Measurements from ENCODE around the gene CDO1.

Gene CDO1

GRCh38 chr5:115816226-115817081 is at the start of gene CDO1:
TSS of gene CDO1 (minus strand) at chr5:115816659. CDS start at chr5:115816397, 262 bp downstream.
- no peak for DNase-seq

- DNase-seq = no peak
These were observed 42.9 kb upstream of the CDO1 start for GRCh38 chr5:115859378-115859777.

DNA sequence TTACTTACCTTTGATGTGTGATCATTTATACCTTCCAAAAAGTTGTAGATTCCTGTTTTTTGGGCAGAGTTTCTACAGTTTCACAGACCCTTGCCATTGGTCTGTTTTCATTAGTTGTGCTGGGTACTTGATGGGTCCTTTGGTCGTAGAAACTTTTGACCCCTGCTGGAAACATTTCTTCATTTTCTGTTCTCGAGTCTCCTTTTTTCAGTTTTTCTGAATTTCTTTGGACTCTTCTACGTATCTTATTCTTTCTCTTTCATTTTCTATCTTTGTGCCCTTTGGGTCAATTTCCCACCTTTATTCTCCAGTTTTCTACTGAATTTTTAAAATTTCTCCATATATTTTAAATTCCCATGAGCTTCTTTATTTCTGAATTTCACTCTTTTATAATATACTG is 41.9 kb upstream of the CDO1 start:
- no peak for DNase-seq

- DNase-seq = no peak
These were observed 41.3 kb upstream of the CDO1 start for GRCh38 chr5:115857626-115858349.

DNA sequence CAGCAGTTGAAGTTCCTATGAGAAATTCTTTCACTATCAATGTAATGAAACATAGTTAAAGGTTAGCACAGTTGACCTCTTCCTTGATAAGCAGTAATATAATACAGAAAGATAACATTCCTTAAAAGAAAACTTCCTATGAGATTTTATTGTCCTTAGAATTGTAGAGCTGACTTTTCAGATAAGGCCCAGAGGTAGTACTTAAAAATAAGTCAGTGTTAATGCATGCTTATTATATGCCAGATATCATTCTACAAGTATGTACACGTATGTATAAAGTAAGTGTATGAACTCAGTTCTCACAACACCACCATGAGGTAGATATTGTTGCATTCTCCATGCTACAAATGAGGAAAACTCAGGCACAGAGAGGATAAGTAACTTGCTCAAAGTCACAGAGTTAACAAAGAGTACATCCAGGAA is 40.6 kb upstream of the CDO1 start:
- no peak for DNase-seq

DNA sequence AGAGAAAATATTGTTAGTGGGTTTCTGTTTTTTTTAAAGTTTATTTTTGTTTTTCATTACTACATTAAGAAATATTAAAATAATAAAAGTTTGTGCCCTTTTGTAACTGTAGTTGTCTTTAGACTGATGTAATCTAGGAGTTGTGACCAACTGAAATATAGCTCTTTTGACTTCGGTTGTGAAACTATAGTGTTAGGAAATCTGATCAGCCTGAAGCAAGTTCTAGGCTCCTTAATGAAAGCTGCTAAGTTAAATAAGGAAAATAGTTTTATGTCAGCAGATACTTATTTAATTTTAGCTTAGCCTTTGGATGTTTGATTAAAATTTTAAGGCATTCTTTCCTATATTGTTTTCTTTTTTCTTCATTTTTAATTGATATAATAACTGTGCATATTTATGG is 39.5 kb upstream of the CDO1 start:
- DNase-seq = no peak

DNA sequence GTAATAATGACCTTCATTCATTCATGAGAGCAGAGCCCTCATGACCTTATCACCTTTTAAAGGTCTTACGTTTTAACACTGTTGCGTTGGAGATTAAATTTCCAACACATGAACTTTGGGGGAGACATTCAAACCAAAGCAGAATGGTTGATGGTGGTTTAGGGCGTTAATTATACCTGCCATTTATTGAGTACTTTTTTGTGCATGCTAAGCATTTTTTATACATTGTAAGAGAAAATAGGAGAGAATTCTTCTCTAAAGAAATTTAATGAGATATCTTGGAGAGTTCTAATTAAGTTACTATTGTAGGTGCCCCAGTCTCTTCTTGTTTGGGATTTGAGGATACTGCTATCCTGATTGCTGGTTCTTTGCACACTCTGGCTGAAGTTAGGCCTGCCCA is 37.7 kb upstream of the CDO1 start:
- DNase-seq = no peak

DNA sequence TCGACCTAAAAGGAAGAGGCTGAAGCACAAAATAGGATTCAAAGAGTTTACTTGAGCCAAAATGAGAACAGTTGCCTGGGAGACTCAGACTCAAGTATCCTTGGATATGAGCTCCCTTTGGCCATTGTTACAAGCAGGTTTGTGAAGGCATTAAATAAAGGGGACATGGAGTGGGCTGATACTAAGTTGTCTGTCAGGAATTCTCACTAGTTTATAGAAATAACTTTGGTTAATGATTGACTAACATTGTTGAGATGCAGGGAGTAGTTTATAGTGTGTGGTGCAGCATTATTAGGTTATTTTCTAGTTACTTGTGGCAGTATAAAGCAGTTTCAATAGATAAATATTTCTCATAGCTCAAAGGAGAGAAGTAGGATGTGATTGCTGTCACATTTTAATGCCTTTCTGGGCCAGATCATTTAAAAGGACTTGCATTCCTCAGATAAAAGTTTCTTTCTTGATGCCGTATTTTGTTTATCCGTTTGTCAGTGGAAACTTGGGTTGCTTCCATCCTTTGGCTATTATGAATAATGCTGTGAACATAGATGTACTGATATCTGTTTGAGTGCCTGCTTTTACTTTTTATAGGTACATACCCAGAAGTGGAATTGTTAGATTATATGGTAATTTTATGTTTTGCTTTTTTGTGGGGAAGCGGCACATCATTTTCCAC is 34.4 kb upstream of the CDO1 start:
- no peak for DNase-seq

GRCh38 chr5:115849258-115849798 is 32.9 kb upstream of the CDO1 start:
- no peak for DNase-seq

GRCh38 chr5:115847290-115847689 is 30.8 kb upstream of the CDO1 start:
- DNase-seq = no peak

- DNase-seq = no peak
These were observed 27.9 kb upstream of the CDO1 start for GRCh38 chr5:115844321-115844817.

DNA sequence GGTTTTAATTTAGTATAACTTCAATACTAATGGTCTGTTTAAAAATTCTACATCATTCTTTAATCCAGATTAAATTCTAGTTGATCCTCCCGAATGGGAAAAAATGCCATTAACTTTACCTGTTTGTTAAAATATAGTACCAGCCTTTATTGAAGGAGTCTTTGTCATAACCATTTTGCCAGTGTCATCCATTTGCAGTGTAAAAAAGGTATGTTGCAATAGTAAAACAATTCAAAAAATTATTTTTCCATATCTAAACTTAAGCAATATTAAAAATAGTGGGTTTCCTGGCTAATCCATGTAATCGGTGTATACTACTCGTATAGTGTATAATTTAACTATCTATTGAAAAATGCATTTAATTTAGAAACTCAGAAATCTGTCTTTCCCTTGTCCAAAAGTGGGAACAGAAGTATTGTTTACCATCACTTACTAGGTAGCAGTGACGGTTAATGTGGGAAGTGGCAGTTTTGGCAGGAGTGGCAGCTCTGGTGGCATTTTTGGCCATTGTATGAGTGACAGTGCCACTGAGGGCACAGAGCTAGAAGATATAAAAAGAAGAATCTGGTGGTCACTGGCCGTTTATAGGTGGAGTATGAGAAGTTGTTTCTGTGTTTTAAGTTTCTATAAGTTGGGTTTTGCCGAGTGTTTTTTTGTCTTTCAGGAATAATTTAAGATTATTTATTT is 27.1 kb upstream of the CDO1 start:
- DNase-seq = no peak

DNA sequence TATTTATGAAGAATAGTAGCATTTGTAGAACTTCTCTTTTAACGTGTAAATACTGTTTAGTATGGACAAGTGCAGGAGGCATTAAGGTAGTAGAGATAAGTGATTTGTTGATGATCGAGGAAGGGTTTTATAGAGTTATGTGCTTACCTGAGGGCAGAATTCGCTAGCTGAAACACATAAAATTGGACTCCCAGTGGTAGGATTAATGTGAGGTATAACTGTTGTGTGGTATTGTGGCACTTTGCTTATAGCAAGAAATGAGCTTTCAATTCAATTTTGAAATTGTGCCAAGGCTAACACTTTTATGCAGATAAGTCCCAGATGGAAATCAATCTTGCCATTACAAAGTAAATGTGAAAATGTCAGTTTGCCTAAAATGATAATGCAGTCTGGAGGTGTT is 26.5 kb upstream of the CDO1 start:
- DNase-seq = no peak

DNA sequence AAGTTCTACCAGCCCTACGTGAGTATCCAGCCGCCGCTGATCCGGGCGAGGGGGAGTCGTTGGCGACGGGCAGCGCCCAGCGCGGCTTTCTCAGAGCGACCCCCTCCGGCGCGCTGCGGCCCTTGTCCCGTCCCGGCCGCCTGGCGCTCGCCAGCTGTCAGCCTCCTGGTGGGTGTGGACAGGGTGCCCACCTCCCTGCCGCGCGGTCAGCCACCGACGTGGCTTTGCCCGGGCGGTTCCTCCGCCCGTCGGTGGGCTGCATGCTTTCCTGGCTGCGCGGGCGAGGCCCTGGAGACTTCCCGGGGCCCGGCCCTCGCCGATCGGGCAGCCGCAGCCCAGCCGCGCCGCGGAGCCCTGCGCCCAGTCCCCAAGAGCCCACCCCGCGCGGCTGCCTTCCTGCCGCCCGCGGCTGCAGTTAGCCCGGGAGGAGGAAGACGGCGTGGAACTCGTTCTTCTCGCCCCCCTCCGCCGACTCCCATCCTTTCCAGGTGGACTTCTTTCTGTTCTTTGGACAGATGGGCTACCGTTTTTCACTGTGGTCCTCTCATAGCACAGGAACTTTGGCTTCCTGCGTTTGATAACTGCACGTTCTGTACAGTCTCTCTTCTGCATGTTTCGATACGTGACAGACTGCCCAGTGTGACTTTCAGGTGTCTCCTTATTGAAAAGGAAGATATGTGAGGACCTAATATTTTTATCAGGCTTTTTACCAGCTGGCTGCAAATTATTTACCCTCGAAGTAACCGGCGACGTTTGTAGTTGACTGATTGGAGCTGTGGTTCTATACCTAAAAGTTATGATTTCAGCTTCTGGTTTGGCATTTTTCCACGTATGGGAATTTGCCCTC is 25.9 kb upstream of the CDO1 start:
- DNase-seq = no peak

DNA sequence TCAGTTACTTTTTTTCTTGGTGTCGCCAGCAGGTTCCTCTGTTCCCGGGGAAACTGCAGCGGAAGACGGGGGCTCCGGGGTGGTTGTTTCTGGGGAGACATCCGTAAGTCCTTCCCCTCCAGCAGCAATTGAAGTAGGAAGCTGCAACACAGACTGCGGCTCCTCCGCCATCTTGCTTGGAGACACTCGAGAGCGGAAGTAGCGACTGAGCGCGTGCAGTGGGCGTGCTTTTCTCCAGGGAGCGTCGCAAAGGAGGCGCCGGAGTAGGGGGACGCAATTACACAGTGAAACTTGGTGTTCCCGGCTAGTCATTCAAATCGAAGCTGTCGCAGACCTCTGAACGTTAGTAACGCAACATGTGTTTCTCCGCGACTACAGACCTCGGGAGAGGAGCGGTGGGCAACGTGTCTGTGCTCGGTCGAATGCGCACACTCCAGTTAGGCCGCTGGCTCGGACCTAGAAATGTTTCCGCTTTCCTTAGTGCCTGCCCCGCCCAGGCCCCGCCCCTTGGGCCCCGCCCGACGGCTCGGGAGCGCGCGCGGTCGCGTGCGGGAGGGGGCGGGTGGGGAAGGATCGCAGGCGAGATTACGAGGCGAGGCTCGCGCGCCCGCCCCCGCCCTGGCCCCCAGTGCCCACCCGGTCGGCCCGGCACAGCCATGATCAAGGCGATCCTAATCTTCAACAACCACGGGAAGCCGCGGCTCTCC is 25.1 kb upstream of the CDO1 start, which contains the start of the genes AP3S1 and ATG12:
TSS of gene AP3S1 (plus strand) at position 554 of the 707 bp plus-strand sequence. CDS start at position 657, 103 bp downstream.
TSS of gene ATG12 (minus strand) at position 184 of the 707 bp plus-strand sequence. CDS start at position 171, 13 bp downstream.
- DNase-seq = peak; percentile 73 to 88 (median 81)

- no peak for DNase-seq
These were observed 24.4 kb upstream of the CDO1 start for GRCh38 chr5:115840873-115841272.

DNA sequence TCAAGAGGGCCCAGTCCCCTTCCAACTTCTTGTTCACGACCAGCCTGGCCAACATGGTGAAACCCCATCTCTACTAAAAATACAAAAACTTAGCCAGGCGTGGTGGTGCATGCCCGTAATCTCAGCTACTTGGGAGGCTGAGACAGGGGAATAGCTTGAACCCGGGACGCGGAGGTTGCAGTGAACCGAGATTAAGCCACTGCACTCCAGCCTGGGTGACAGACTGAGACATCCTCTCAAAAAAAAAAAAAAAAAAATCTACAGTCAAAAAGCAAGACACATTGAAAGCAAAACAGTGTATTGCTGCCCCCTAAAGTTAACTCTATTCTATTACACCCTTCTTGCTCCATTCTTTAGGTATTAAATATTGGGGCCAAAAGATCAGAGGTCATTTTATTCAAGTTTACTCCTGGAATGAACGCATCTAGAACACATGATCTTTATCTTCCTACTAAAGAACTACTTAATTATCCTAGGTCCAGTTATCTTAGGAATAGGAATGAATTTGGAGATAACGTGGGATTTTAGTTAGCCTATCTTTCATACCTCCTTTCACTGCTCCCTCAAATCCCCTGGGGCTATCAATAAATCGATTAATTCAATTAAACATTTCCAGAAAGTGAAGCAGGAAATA is 22.5 kb upstream of the CDO1 start:
- no peak for DNase-seq

DNA sequence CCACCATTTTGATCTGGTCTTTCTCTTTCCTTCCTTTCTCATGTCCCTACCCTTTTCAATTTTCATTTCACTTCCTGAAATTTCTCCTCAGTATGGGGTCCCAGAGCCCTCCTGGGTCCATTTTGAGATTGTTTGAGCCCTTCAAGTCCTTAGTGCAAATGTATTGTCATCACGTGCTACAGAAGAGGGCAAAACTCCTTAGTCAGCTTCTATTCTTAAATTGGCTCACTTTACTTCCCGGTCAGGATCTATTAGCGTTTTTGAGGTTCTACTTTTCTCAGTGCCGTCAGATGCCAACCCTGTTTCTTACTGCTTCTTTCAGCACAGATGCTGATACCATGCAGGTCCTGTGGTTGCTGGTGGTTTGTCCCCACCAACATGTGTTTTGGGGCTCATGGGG is 19.0 kb upstream of the CDO1 start:
- DNase-seq = no peak

DNA sequence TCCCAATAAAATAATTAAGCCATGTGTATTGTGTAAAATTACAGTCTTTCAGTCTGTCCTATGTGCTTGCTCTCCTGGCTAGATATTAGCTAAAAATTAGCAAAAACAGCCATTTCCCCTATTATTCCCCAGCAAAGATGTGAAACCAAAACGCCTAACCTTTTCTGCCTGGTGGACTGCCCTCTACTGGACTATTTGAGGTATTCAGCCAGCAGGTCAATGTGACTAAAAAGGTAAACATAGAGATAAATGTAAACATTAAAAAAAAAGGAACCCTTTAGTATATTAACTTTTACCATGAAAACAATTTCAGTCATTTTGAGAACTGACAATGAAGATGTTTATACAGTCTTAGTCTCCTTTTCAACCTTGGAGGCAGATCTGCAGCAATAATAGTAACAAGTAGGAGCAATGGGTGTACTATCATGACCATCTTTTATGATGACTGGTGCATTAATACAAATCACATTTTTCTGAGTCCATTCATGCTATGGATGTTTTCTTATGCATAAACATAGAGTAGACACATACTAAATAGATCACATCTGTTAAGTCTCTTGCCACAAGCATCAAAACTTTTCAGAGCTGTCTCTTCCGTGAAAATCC is 14.8 kb upstream of the CDO1 start:
- DNase-seq = no peak

- no peak for DNase-seq
These were observed 13.5 kb upstream of the CDO1 start for GRCh38 chr5:115829913-115830312.

Data from activated naive CD4-positive, alpha-beta T cell (primary cell).